Activated T-helper 17 cell treated with anti-CD3 and anti-CD28 coated beads, Interleukin-2, amount 50 U/mL, for 72 hours (primary cell): ENCODE results near the gene SCG2. TPM values are rescaled to one million over a fixed set of nuclear protein-coding genes. Genes with fewer than 3 reads are reported as not detected.

Experiments used
- ATAC-seq: fragments of 150-1000 bp; cut with Tn5 transposase; replicated peaks from 2 replicates; pipeline ENCODE4 v1.10.0; 2021; ENCODE audit warnings: mild to moderate bottlenecking, moderate library complexity
- H3K27ac Mint-ChIP-seq: one replicate; pipeline ENCODE4 v1.8.0; 2022; ENCODE audit warnings: mixed read lengths
- H3K27me3 Mint-ChIP-seq: one replicate; pipeline ENCODE4 v1.8.0; 2022; ENCODE audit warnings: mixed read lengths
- H3K36me3 Mint-ChIP-seq: one replicate; pipeline ENCODE4 v1.8.0; 2022; ENCODE audit warnings: low read depth, mild to moderate bottlenecking, mixed read lengths
- H3K4me1 Mint-ChIP-seq: one replicate; pipeline ENCODE4 v1.8.0; 2022; ENCODE audit warnings: mixed read lengths
- H3K4me3 Mint-ChIP-seq: one replicate; pipeline ENCODE4 v1.8.0; 2022; ENCODE audit warnings: mild to moderate bottlenecking, mixed read lengths
- H3K9me3 Mint-ChIP-seq: one replicate; pipeline ENCODE4 v1.8.0; 2022; ENCODE audit warnings: mixed read lengths
- total RNA-seq, 2 donors: library from RNA; stranded (reverse); gene quantifications; one replicate each; pipeline ENCODE4 v1.2.3, GENCODE V29; 2022

Gene SCG2
- total RNA-seq, 2 donors from 2014 or later: not detected

GRCh38 chr2:223576873-223577272 is 25.3 kb downstream of the SCG2 start:
- H3K4me1 Mint-ChIP-seq: no peaks in the 10 kb centered on the region
- ATAC-seq: no peak
- H3K27ac Mint-ChIP-seq: no peak overlapping the region
- H3K36me3 Mint-ChIP-seq: no peaks in the 10 kb centered on the region
- H3K27me3 Mint-ChIP-seq: no peaks in the 10 kb centered on the region
- H3K4me3 Mint-ChIP-seq: no peak overlapping the region
- H3K9me3 Mint-ChIP-seq: no peaks in the 10 kb centered on the region

- Mint-ChIP-seq H3K36me3 (no peaks in the 10 kb centered on the region), H3K4me1 (no peaks in the 10 kb centered on the region), H3K9me3 (no peaks in the 10 kb centered on the region), H3K27ac (no peak overlapping the region), H3K4me3 (no peak overlapping the region), H3K27me3 (peaks cover 6% of the 10 kb centered on the region)
- ATAC-seq: no peak
Observed at GRCh38 chr2:223570784-223571183, 31.4 kb downstream of the SCG2 start.

GRCh38 chr2:223566396-223566795 is 35.8 kb downstream of the SCG2 start:
- Mint-ChIP-seq H3K4me3 (no peak overlapping the region), H3K4me1 (no peaks in the 10 kb centered on the region), H3K36me3 (no peaks in the 10 kb centered on the region), H3K27ac (no peak overlapping the region), H3K27me3 (peaks cover 9% of the 10 kb centered on the region), H3K9me3 (no peaks in the 10 kb centered on the region)
- ATAC-seq: no peak

GRCh38 chr2:223563462-223563861 is 38.7 kb downstream of the SCG2 start:
- no peaks in the 10 kb centered on the region for H3K9me3 Mint-ChIP-seq
- no peak for ATAC-seq
- H3K27me3 Mint-ChIP-seq: peaks cover 8% of the 10 kb centered on the region
- H3K4me3 Mint-ChIP-seq: no peak overlapping the region
- H3K36me3 Mint-ChIP-seq: no peaks in the 10 kb centered on the region
- no peaks in the 10 kb centered on the region for H3K4me1 Mint-ChIP-seq
- H3K27ac Mint-ChIP-seq: no peak overlapping the region

GRCh38 chr2:223562078-223562477 is 40.1 kb downstream of the SCG2 start:
- no peaks in the 10 kb centered on the region for H3K4me1 Mint-ChIP-seq
- no peaks in the 10 kb centered on the region for H3K36me3 Mint-ChIP-seq
- ATAC-seq: no peak
- H3K27ac Mint-ChIP-seq: no peak overlapping the region
- H3K9me3 Mint-ChIP-seq: no peaks in the 10 kb centered on the region
- H3K4me3 Mint-ChIP-seq: no peak overlapping the region
- peaks cover 8% of the 10 kb centered on the region for H3K27me3 Mint-ChIP-seq

GRCh38 chr2:223560749-223561435 is 41.3 kb downstream of the SCG2 start:
- no peak overlapping the region for H3K27ac Mint-ChIP-seq
- no peak for ATAC-seq
- no peak overlapping the region for H3K4me3 Mint-ChIP-seq
- H3K36me3 Mint-ChIP-seq: no peaks in the 10 kb centered on the region
- no peaks in the 10 kb centered on the region for H3K9me3 Mint-ChIP-seq
- H3K4me1 Mint-ChIP-seq: no peaks in the 10 kb centered on the region
- peaks cover 9% of the 10 kb centered on the region for H3K27me3 Mint-ChIP-seq

GRCh38 chr2:223558970-223559369 is 43.2 kb downstream of the SCG2 start:
- Mint-ChIP-seq H3K9me3 (no peaks in the 10 kb centered on the region), H3K27me3 (peaks cover 13% of the 10 kb centered on the region), H3K4me1 (no peaks in the 10 kb centered on the region), H3K4me3 (no peak overlapping the region), H3K27ac (no peak overlapping the region), H3K36me3 (no peaks in the 10 kb centered on the region)
- ATAC-seq: no peak

- Mint-ChIP-seq H3K4me1 (no peaks in the 10 kb centered on the region), H3K27ac (no peak overlapping the region), H3K9me3 (no peaks in the 10 kb centered on the region), H3K27me3 (peaks cover 7% of the 10 kb centered on the region), H3K36me3 (no peaks in the 10 kb centered on the region), H3K4me3 (no peak overlapping the region)
- ATAC-seq: no peak
Observed at GRCh38 chr2:223554923-223555322, 47.2 kb downstream of the SCG2 start.

- Mint-ChIP-seq H3K36me3 (no peaks in the 10 kb centered on the region), H3K27ac (no peak overlapping the region), H3K27me3 (peaks cover 3% of the 10 kb centered on the region), H3K4me3 (no peak overlapping the region), H3K9me3 (no peaks in the 10 kb centered on the region), H3K4me1 (no peaks in the 10 kb centered on the region)
- ATAC-seq: no peak
Observed at GRCh38 chr2:223549215-223549614, 52.9 kb downstream of the SCG2 start.

GRCh38 chr2:223548194-223548593 is 54.0 kb downstream of the SCG2 start:
- no peaks in the 10 kb centered on the region for H3K9me3 Mint-ChIP-seq
- H3K27ac Mint-ChIP-seq: no peak overlapping the region
- no peaks in the 10 kb centered on the region for H3K4me1 Mint-ChIP-seq
- ATAC-seq: no peak
- H3K27me3 Mint-ChIP-seq: peaks cover 3% of the 10 kb centered on the region
- no peak overlapping the region for H3K4me3 Mint-ChIP-seq
- H3K36me3 Mint-ChIP-seq: no peaks in the 10 kb centered on the region

Other genes with a start within 250 kb of the SCG2 start
- gene AP1S3, start 235.2 kb upstream of the SCG2 start, total RNA-seq: 1 to 10 TPM; 4.0 to 6.3 TPM